ENCODE measurements around the gene CRELD2.

The CRELD2 gene

GRCh38 chr22:49917974-49918910 is at the start of gene CRELD2, which contains the start of gene ALG12:
TSS of gene CRELD2 (plus strand) at chr22:49918634. CDS start at chr22:49918770, 136 bp downstream.
TSS of gene ALG12 (minus strand) at chr22:49918438. CDS start at chr22:49913765, 4,673 bp downstream.
- DNase-seq (ENCODE audit: low read depth in 2 of 2), result peak; percentile 94 to 96

- DNase-seq (ENCODE audit: low read depth in 2 of 2), result no peak
Measured at GRCh38 chr22:49869086-49869830, 49.2 kb upstream of the CRELD2 start.

GRCh38 chr22:49869845-49870712 is 48.4 kb upstream of the CRELD2 start:
- DNase-seq (ENCODE audit: low read depth in 2 of 2), result no peak

- no peak for DNase-seq (ENCODE audit: low read depth in 2 of 2)
Measured at GRCh38 chr22:49871482-49871881, 47.0 kb upstream of the CRELD2 start.

- no peak for DNase-seq (ENCODE audit: low read depth in 2 of 2)
Measured at GRCh38 chr22:49872347-49872746, 46.1 kb upstream of the CRELD2 start.

- no peak for DNase-seq (ENCODE audit: low read depth in 2 of 2)
Measured at GRCh38 chr22:49873228-49873940, 45.0 kb upstream of the CRELD2 start.

- no peak for DNase-seq (ENCODE audit: low read depth in 2 of 2)
Measured at GRCh38 chr22:49877642-49878041, 40.8 kb upstream of the CRELD2 start.

- DNase-seq (ENCODE audit: low read depth in 2 of 2), result no peak
Measured at GRCh38 chr22:49878206-49878605, 40.2 kb upstream of the CRELD2 start.

- DNase-seq (ENCODE audit: low read depth in 2 of 2), result no peak
Measured at GRCh38 chr22:49879871-49880270, 38.6 kb upstream of the CRELD2 start.

GRCh38 chr22:49880281-49880680 is 38.2 kb upstream of the CRELD2 start:
- DNase-seq (ENCODE audit: low read depth in 2 of 2), result no peak

- no peak for DNase-seq (ENCODE audit: low read depth in 2 of 2)
Measured at GRCh38 chr22:49881856-49882255, 36.6 kb upstream of the CRELD2 start.

- no peak for DNase-seq (ENCODE audit: low read depth in 2 of 2)
Measured at GRCh38 chr22:49882519-49883293, 35.7 kb upstream of the CRELD2 start.

GRCh38 chr22:49883294-49883640 is 35.2 kb upstream of the CRELD2 start:
- no peak for DNase-seq (ENCODE audit: low read depth in 2 of 2)

- DNase-seq (ENCODE audit: low read depth in 2 of 2), result no peak
Measured at GRCh38 chr22:49884075-49884474, 34.4 kb upstream of the CRELD2 start.

GRCh38 chr22:49884503-49885260 is 33.8 kb upstream of the CRELD2 start:
- no peak for DNase-seq (ENCODE audit: low read depth in 2 of 2)

GRCh38 chr22:49885281-49885680 is 33.2 kb upstream of the CRELD2 start:
- no peak for DNase-seq (ENCODE audit: low read depth in 2 of 2)

- DNase-seq (ENCODE audit: low read depth in 2 of 2), result no peak
Measured at GRCh38 chr22:49885881-49886280, 32.6 kb upstream of the CRELD2 start.

- DNase-seq (ENCODE audit: low read depth in 2 of 2), result no peak
Measured at GRCh38 chr22:49886346-49887063, 31.9 kb upstream of the CRELD2 start.

- DNase-seq (ENCODE audit: low read depth in 2 of 2), result no peak
Measured at GRCh38 chr22:49887064-49887451, 31.4 kb upstream of the CRELD2 start.

All from stimulated activated CD8-positive, alpha-beta memory T cell treated with anti-CD3 and anti-CD28 coated beads, Interleukin-15, amount 100 ng/mL, for 48 hours (primary cell).